Fibroblast of skin of scalp (primary cell): ENCODE results near the gene MGRN1.

Experiments
- DNase-seq: peaks from one replicate; pipeline ENCODE4 v3.0.0-alpha.2; 2013

The MGRN1 gene

GRCh38 chr16:4604401-4604800, 20.2 kb upstream of the MGRN1 start:
- no peak for DNase-seq

GRCh38 chr16:4606354-4606753, 18.3 kb upstream of the MGRN1 start:
- no peak for DNase-seq

- no peak for DNase-seq
These were observed 16.6 kb upstream of the MGRN1 start for GRCh38 chr16:4607841-4608703.

- no peak for DNase-seq
These were observed 16.0 kb upstream of the MGRN1 start for GRCh38 chr16:4608704-4608980.

GRCh38 chr16:4609200-4610010, 15.2 kb upstream of the MGRN1 start:
- no peak for DNase-seq

- DNase-seq = no peak
These were observed 14.3 kb upstream of the MGRN1 start for GRCh38 chr16:4610011-4611005.

GRCh38 chr16:4611337-4612021, 13.1 kb upstream of the MGRN1 start:
- DNase-seq = no peak

GRCh38 chr16:4612474-4612931, 12.1 kb upstream of the MGRN1 start:
- no peak for DNase-seq

- DNase-seq = no peak
These were observed 11.5 kb upstream of the MGRN1 start for GRCh38 chr16:4612977-4613635.

- peak; percentile 31 for DNase-seq
These were observed 10.7 kb upstream of the MGRN1 start for GRCh38 chr16:4613636-4614570.

GRCh38 chr16:4614571-4615383, 9.8 kb upstream of the MGRN1 start, which contains the start of gene UBALD1:
UBALD1 (minus strand) TSS chr16:4614888; CDS start chr16:4614797, 91 bp downstream.
- peak; percentile 90 for DNase-seq

GRCh38 chr16:4615384-4616046, 9.1 kb upstream of the MGRN1 start:
- DNase-seq = no peak

GRCh38 chr16:4616047-4616811, 8.4 kb upstream of the MGRN1 start:
- DNase-seq = peak; percentile 100

GRCh38 chr16:4617880-4618279, 6.7 kb upstream of the MGRN1 start:
- DNase-seq = no peak

- no peak for DNase-seq
These were observed 5.8 kb upstream of the MGRN1 start for GRCh38 chr16:4618645-4619418.

GRCh38 chr16:4623593-4623992, 1.0 kb upstream of the MGRN1 start:
- no peak for DNase-seq
